Osteoblast (primary cell): ENCODE data around the gene DSC2. TPM values are rescaled to one million over a fixed set of nuclear protein-coding genes. Genes with fewer than 3 reads are reported as not detected.

Source experiments
- DNase-seq: peaks from one replicate; pipeline ENCODE4 v3.0.0; 2011; ENCODE audit warnings: low spot score, mixed read lengths; ENCODE audit not compliant: insufficient read length; ENCODE audit errors: missing footprints
- H2AFZ ChIP-seq: 2 replicates; pipeline ENCODE4 v1.6.0; 2011; ENCODE audit warnings: mild to moderate bottlenecking, low read length
- H3K27ac ChIP-seq: 2 replicates; pipeline ENCODE4 v1.5.1; 2011; ENCODE audit warnings: mild to moderate bottlenecking, low read depth, low read length, moderate library complexity
- H3K27me3 ChIP-seq: 2 replicates; pipeline ENCODE4 v1.6.0; 2012; ENCODE audit warnings: mild to moderate bottlenecking, control low read depth, inconsistent platforms, low read length, moderate library complexity; ENCODE audit not compliant: insufficient read depth
- H3K36me3 ChIP-seq: 2 replicates; pipeline ENCODE4 v1.5.1; 2011; ENCODE audit warnings: mild to moderate bottlenecking, low read length, control low read depth, moderate library complexity; ENCODE audit not compliant: insufficient read depth
- H3K4me1 ChIP-seq: 2 replicates; pipeline ENCODE4 v1.5.1; 2011; ENCODE audit warnings: mild to moderate bottlenecking, low read length, control low read depth, moderate library complexity; ENCODE audit not compliant: insufficient read depth
- H3K4me2 ChIP-seq: 2 replicates; pipeline ENCODE4 v1.6.0; 2011; ENCODE audit warnings: mild to moderate bottlenecking, low read length; ENCODE audit not compliant: insufficient read depth
- H3K4me3 ChIP-seq: fragments of 200-600 bp; sonication (generic); 3 replicates; pipeline ENCODE4 v1.5.1; 2012; ENCODE audit warnings: mild to moderate bottlenecking, low read length, inconsistent platforms; ENCODE audit not compliant: insufficient read depth
- H3K79me2 ChIP-seq: 2 replicates; pipeline ENCODE4 v1.6.0; 2012; ENCODE audit warnings: mild to moderate bottlenecking, low read length, control low read depth, inconsistent platforms; ENCODE audit not compliant: insufficient read depth
- H3K9me3 ChIP-seq: 2 replicates; pipeline ENCODE4 v1.5.1; 2011; ENCODE audit warnings: low read depth, low read length, control low read depth
- H4K20me1 ChIP-seq: 2 replicates; pipeline ENCODE4 v1.6.0; 2012; ENCODE audit warnings: mild to moderate bottlenecking, low read length, control low read depth; ENCODE audit not compliant: insufficient read depth
- total RNA-seq: library from RNA; depleted of rRNA; stranded (reverse); fragments of >200 nt; gene quantifications from 2 replicates; pipeline ENCODE4 v1.2.3, GENCODE V29; 2012
- TF ChIP-seq, protein P1 (sequence below): IDR thresholded peaks from 2 replicates; pipeline ENCODE4 v1.5.1; 2011; ENCODE audit warnings: mild to moderate bottlenecking, low read depth, low read length, moderate library complexity; ENCODE audit errors: extremely low read depth

Gene DSC2
- total RNA-seq, result under 0.01 and 0.36 TPM in 2 replicates

DNA sequence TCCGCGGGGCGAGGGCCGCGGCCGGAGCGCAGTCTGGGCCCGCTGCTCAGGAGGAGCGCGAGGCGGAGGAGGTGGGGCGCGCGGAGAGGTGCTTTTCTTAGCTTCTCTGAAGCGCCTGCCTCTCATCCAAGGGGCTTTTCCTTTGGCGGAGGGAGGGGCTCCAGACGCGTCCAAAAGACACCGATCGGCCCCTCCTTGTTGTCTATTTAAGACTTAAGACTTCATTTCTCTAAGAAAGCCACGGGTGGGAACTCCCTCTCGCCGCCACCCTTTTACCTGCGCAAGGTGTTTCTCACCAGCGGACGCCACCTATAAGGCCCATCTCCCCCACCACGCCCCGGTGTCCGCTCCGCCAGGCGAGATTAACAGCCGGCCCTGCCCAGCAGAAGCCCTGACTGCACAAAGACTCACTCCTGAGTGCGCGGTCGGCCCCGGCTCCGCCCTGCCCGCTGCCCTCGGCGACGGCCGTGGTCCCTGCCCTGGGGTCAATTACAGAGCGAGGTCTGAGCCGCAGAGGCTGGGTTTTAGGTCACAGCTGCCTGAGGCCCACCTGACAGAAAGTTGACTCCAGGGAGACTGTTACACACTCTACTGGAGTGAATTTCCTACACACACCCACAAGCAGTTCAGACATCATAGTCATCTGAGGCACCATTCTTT lies at the start of gene DSC2:
Gene DSC2 (minus strand): TSS at position 397 of the 660 bp plus-strand sequence. CDS start 450 bp downstream, outside the sequence.
- H4K20me1 ChIP-seq, result no peaks in the 10 kb centered on the region
- H3K36me3 ChIP-seq, result no peaks in the 10 kb centered on the region
- no peaks in the 10 kb centered on the region for H3K4me1 ChIP-seq
- TF ChIP-seq, protein P1, sequence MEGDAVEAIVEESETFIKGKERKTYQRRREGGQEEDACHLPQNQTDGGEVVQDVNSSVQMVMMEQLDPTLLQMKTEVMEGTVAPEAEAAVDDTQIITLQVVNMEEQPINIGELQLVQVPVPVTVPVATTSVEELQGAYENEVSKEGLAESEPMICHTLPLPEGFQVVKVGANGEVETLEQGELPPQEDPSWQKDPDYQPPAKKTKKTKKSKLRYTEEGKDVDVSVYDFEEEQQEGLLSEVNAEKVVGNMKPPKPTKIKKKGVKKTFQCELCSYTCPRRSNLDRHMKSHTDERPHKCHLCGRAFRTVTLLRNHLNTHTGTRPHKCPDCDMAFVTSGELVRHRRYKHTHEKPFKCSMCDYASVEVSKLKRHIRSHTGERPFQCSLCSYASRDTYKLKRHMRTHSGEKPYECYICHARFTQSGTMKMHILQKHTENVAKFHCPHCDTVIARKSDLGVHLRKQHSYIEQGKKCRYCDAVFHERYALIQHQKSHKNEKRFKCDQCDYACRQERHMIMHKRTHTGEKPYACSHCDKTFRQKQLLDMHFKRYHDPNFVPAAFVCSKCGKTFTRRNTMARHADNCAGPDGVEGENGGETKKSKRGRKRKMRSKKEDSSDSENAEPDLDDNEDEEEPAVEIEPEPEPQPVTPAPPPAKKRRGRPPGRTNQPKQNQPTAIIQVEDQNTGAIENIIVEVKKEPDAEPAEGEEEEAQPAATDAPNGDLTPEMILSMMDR, result no peak
- no peaks in the 10 kb centered on the region for H3K9me3 ChIP-seq
- peak; percentile 56 for DNase-seq
- H3K79me2 ChIP-seq, result no peaks in the 10 kb centered on the region
- peaks cover 7% of the 10 kb centered on the region for H3K27me3 ChIP-seq
- no peak within 1 kb of the TSS for H3K27ac ChIP-seq
- H3K4me2 ChIP-seq, result no peak within 1 kb of the TSS
- H3K4me3 ChIP-seq, result peak within 1 kb of the TSS; percentile 39
- H2AFZ ChIP-seq, result no peak within 1 kb of the TSS

DNA sequence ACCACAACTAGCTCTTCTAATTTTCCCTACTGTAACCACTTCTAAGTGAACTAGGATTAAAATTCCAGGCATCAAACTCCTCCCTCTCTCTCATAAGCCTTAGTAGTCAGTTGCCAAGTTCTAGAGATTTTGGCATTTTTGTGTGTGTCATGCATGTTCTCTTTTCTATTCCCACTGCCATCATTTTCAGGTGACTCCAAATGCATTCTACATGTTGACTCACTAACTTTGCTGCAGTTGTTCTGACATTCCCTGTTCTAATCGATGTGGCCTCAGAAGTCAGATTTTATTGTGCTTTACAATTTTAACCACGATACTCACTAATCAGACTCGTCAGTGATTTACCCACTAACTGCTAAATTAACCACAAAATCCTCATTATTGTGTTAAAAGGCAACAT lies 47.1 kb upstream of the DSC2 start:
- no peaks in the 10 kb centered on the region for H3K79me2 ChIP-seq
- no peaks in the 10 kb centered on the region for H3K4me1 ChIP-seq
- H3K4me2 ChIP-seq, result no peak overlapping the region
- H3K4me3 ChIP-seq, result no peak overlapping the region
- no peak overlapping the region for H3K27ac ChIP-seq
- no peaks in the 10 kb centered on the region for H3K27me3 ChIP-seq
- H3K9me3 ChIP-seq, result no peaks in the 10 kb centered on the region
- H3K36me3 ChIP-seq, result no peaks in the 10 kb centered on the region
- TF ChIP-seq, protein P1, result no peak
- no peak overlapping the region for H2AFZ ChIP-seq
- DNase-seq, result no peak
- H4K20me1 ChIP-seq, result no peaks in the 10 kb centered on the region

DNA sequence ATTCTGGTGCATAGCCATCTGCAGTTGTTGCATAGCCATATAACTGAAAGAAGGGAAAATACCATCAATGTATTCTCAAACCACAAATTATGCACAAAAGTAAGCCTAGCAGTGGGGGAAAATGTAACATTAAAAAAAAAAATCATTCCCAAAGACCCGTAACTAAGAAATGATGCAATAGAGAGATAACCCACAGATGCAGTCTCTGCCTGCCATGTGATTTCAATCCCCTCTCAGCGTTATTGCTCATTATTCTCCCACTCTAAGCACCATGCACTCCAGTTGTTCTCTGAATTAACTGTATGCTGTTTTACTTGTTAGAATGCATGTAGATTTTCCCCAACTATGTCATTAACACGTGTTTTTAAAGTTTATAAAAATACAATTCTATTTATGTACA lies 46.4 kb upstream of the DSC2 start:
- H3K4me2 ChIP-seq, result no peak overlapping the region

DNA sequence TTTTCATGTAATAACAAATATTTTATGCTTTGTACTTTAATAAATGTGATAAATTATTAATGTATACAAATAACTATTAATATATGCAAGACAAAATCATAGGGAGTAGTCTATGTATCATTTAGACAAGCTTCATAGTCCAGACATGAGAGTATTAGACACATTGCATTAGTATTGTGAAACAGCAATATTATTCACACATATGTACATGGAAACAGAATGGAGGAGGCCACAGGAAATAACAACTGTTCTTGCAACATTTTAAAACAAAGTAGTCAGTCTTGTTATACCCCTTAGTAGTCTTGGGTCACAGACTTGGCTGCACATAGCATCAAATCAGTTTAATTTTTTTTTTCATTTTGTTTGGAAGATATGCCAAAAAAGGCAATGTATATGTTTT lies 44.6 kb upstream of the DSC2 start:
- DNase-seq, result no peak
- Histone ChIP-seq H3K4me3 (no peak overlapping the region), H3K36me3 (no peaks in the 10 kb centered on the region), H2AFZ (no peak overlapping the region), H3K9me3 (no peaks in the 10 kb centered on the region), H3K4me2 (no peak overlapping the region), H3K27ac (no peak overlapping the region), H3K4me1 (no peaks in the 10 kb centered on the region), H3K27me3 (no peaks in the 10 kb centered on the region), H3K79me2 (no peaks in the 10 kb centered on the region), H4K20me1 (no peaks in the 10 kb centered on the region)
- TF ChIP-seq, protein P1, result no peak

More for the DNA sequence above, 46.4 kb upstream of the DSC2 start:
- Histone ChIP-seq H3K27ac (no peak overlapping the region), H3K4me3 (no peak overlapping the region), H2AFZ (no peak overlapping the region), H3K27me3 (no peaks in the 10 kb centered on the region), H3K79me2 (no peaks in the 10 kb centered on the region), H3K36me3 (no peaks in the 10 kb centered on the region), H3K4me1 (no peaks in the 10 kb centered on the region), H4K20me1 (no peaks in the 10 kb centered on the region), H3K9me3 (no peaks in the 10 kb centered on the region)
- DNase-seq, result no peak
- TF ChIP-seq, protein P1, result no peak
